Liver (tissue), 9 donors: ENCODE measurements around the gene DCDC1. TPM values are rescaled to one million over a fixed set of nuclear protein-coding genes. Genes with fewer than 3 reads are reported as not detected.

Experiments
- DNase-seq: peaks from one replicate; pipeline ENCODE4 v3.0.0-alpha.2; 2017; ENCODE audit warnings: low spot score
- H3K27ac ChIP-seq, 2 donors: one replicate each; pipeline ENCODE4 v1.7.0; 2013; ENCODE audit warnings: inconsistent platforms in 2 of 2, low read length in 2 of 2, control low read depth in 1 of 2, low read depth in 1 of 2, mild to moderate bottlenecking in 1 of 2
- H3K27me3 ChIP-seq, 4 donors: one replicate each; pipeline versions ENCODE4 v1.6.1 to v1.7.0; 2013; ENCODE audit warnings: low read length in 3 of 4, inconsistent platforms in 1 of 4, mild to moderate bottlenecking in 1 of 4, moderate library complexity in 1 of 4; ENCODE audit not compliant: control insufficient read depth in 4 of 4, insufficient read depth in 4 of 4
- H3K36me3 ChIP-seq, 4 donors: one replicate each; pipeline versions ENCODE4 v1.6.1 to v1.7.0; 2013; ENCODE audit warnings: low read length in 3 of 4, mild to moderate bottlenecking in 3 of 4, low read depth in 1 of 4, moderate library complexity in 1 of 4; ENCODE audit not compliant: control insufficient read depth in 4 of 4, insufficient read depth in 3 of 4
- H3K4me1 ChIP-seq, 4 donors: one replicate each; pipeline versions ENCODE4 v1.6.1 to v1.7.0; 2013; ENCODE audit warnings: low read length in 3 of 4, mild to moderate bottlenecking in 3 of 4, moderate library complexity in 1 of 4; ENCODE audit not compliant: control insufficient read depth in 4 of 4, insufficient read depth in 4 of 4
- H3K4me3 ChIP-seq, 3 donors: one replicate each; pipeline versions ENCODE4 v1.6.1 to v1.7.0; 2013; ENCODE audit warnings: low read length in 3 of 3, control low read depth in 1 of 3, low read depth in 1 of 3, mild to moderate bottlenecking in 1 of 3
- H3K9ac ChIP-seq, 2 donors: one replicate each; pipeline ENCODE4 v1.7.0; 2013; ENCODE audit warnings: low read length in 2 of 2, mild to moderate bottlenecking in 2 of 2, moderate library complexity in 2 of 2, control low read depth in 1 of 2, low read depth in 1 of 2
- H3K9me3 ChIP-seq, 4 donors: one replicate each; pipeline versions ENCODE4 v1.6.1 to v1.7.0; 2013; ENCODE audit warnings: low read length in 3 of 4; ENCODE audit not compliant: control insufficient read depth in 4 of 4
- EGR1 ChIP-seq, 2 donors: IDR thresholded peaks; 2 replicates each; pipeline ENCODE4 v1.6.1; 2016 to 2018; ENCODE audit warnings: antibody characterized with exemption in 2 of 2, low read depth in 2 of 2
- FOXA1 ChIP-seq: IDR thresholded peaks from 2 replicates; pipeline ENCODE4 v1.6.1; 2016; ENCODE audit warnings: antibody characterized with exemption
- FOXA2 ChIP-seq: IDR thresholded peaks from 2 replicates; pipeline ENCODE4 v1.6.1; 2016; ENCODE audit warnings: antibody characterized with exemption
- GABPA ChIP-seq, 2 donors: IDR thresholded peaks in 1 of 2; conservative IDR thresholded peaks in 1 of 2; 2 replicates each; pipeline ENCODE4 v1.6.1; 2016; ENCODE audit warnings: antibody characterized with exemption in 2 of 2, mild to moderate bottlenecking in 1 of 2, moderate library complexity in 1 of 2
- HNF4A ChIP-seq, 2 donors: conservative IDR thresholded peaks; 2 replicates each; pipeline ENCODE4 v1.6.1; 2016; ENCODE audit warnings: antibody characterized with exemption in 2 of 2, mild to moderate bottlenecking in 2 of 2
- HNF4G ChIP-seq: IDR thresholded peaks from 2 replicates; pipeline ENCODE4 v1.6.1; 2016; ENCODE audit warnings: antibody characterized with exemption
- JUND ChIP-seq, 2 donors: IDR thresholded peaks; 2 replicates each; pipeline ENCODE4 v1.6.1; 2016; ENCODE audit warnings: antibody characterized with exemption in 2 of 2
- NR2F2 ChIP-seq: IDR thresholded peaks from 2 replicates; pipeline ENCODE4 v1.6.1; 2016; ENCODE audit warnings: antibody characterized with exemption
- RAD21 ChIP-seq, 2 donors: IDR thresholded peaks; 2 replicates each; pipeline ENCODE4 v1.6.1; 2016; ENCODE audit warnings: antibody characterized with exemption in 2 of 2, mild to moderate bottlenecking in 2 of 2
- RXRA ChIP-seq, 2 donors: IDR thresholded peaks; 2 replicates each; pipeline ENCODE4 v1.6.1; 2017 to 2018; ENCODE audit warnings: antibody characterized with exemption in 2 of 2, mild to moderate bottlenecking in 1 of 2
- SP1 ChIP-seq: IDR thresholded peaks from 2 replicates; pipeline ENCODE4 v1.6.1; 2018; ENCODE audit warnings: antibody characterized with exemption, mild to moderate bottlenecking
- TAF1 ChIP-seq: conservative IDR thresholded peaks from 2 replicates; pipeline ENCODE4 v1.6.1; 2016; ENCODE audit warnings: antibody characterized with exemption, mild to moderate bottlenecking
- YY1 ChIP-seq: IDR thresholded peaks from 2 replicates; pipeline ENCODE4 v1.6.1; 2016; ENCODE audit warnings: antibody characterized with exemption, mild to moderate bottlenecking
- WGBS: extraction: QIAGEN DNeasy Blood & Tissue Kit; methylation state at CpG from one replicate; pipeline ENCODE4 v1.1.7; 2013; 5-methylcytosine and 5-hydroxymethylcytosine counted together
- polyA plus RNA-seq, 2 donors: library from polyadenylated mRNA; stranded (reverse) in 1 of 2; unstranded in 1 of 2; fragments of 200-250 nt in 1 of 2; fragments of >200 nt in 1 of 2; fragmentation: Nextera tagmentation in 1 of 2; extraction: Ambion mirVana in 1 of 2; gene quantifications; one replicate each; pipeline versions ENCODE4 v1.2.1 to v1.2.3, GENCODE V29; 2013 to 2015
- total RNA-seq, 2 donors: library from RNA; depleted of rRNA; stranded (reverse); fragments of >200 nt; gene quantifications; one replicate each; pipeline ENCODE4 v1.2.3, GENCODE V29; 2014
- TF ChIP-seq, protein P1 (sequence below): IDR thresholded peaks from 2 replicates; pipeline ENCODE4 v1.6.1; 2016; ENCODE audit warnings: antibody characterized with exemption, mild to moderate bottlenecking
- TF ChIP-seq, protein P2 (sequence below): IDR thresholded peaks from 2 replicates; pipeline ENCODE4 v1.6.1; 2016; ENCODE audit warnings: antibody characterized with exemption
- TF ChIP-seq, protein P3 (sequence below): IDR thresholded peaks from 2 replicates; pipeline ENCODE4 v1.6.1; 2016; ENCODE audit warnings: antibody characterized with exemption
- TF ChIP-seq, protein P4 (sequence below): IDR thresholded peaks from 2 replicates; pipeline ENCODE4 v1.6.1; 2016; ENCODE audit warnings: antibody characterized with exemption
- TF ChIP-seq, protein P5 (sequence below): fragments of 150-350 bp; IDR thresholded peaks from 2 replicates; pipeline ENCODE4 v1.5.1; 2017; ENCODE audit warnings: improper control_type of control experiment, low read depth, low read length; ENCODE audit not compliant: missing input control
- donor health status: healthy.
- donor health status: healthy.
- donor health status: healthy.
- donor health status: healthy.
- donor health status: healthy.

DCDC1 gene
- total and polyA plus RNA-seq, 4 donors, result 0.38 to 3.5 (median 2.0) TPM

DNA sequence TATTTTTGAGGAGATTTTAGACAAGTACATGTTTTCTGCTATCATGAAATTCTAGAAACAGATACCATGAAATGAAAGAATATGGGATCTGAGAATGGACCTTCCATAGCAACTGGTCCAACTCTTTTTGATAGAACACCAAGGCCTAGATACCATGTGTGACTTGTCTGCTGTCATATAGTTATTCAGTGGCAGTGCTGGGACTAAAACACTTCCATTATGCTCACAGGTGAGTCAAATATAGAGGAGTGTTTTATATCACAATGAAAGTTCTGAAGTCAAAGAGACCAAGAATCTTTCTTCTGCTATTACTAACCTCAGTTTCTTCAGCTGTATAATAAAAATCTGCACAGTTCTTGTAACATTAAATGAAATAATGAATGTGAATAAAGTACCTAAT, 276.9 kb downstream of the DCDC1 start:
- Histone ChIP-seq H3K36me3 (no peaks in the 10 kb centered on the region), H3K4me1 (no peaks in the 10 kb centered on the region), H3K9me3 (peaks cover 3 to 17% (median 6%) of the 10 kb centered on the region in 4 donors), H3K27ac (no peak overlapping the region), H3K9ac (no peak overlapping the region), H3K4me3 (no peak overlapping the region), H3K27me3 (no peaks in the 10 kb centered on the region)
- no peak for DNase-seq
- TF ChIP-seq TAF1 (no peak), HNF4G (no peak), RXRA (IDR thresholded peaks at IDR 0.05) (no peak), FOXA2 (no peak), HNF4A (conservative IDR thresholded peaks at IDR 0.05) (no peak), EGR1 (IDR thresholded peaks at IDR 0.05; ENCODE audit: low read depth in 2 of 2) (no peak), FOXA1 (no peak), RAD21 (IDR thresholded peaks at IDR 0.05) (no peak)
- TF ChIP-seq, protein P1, sequence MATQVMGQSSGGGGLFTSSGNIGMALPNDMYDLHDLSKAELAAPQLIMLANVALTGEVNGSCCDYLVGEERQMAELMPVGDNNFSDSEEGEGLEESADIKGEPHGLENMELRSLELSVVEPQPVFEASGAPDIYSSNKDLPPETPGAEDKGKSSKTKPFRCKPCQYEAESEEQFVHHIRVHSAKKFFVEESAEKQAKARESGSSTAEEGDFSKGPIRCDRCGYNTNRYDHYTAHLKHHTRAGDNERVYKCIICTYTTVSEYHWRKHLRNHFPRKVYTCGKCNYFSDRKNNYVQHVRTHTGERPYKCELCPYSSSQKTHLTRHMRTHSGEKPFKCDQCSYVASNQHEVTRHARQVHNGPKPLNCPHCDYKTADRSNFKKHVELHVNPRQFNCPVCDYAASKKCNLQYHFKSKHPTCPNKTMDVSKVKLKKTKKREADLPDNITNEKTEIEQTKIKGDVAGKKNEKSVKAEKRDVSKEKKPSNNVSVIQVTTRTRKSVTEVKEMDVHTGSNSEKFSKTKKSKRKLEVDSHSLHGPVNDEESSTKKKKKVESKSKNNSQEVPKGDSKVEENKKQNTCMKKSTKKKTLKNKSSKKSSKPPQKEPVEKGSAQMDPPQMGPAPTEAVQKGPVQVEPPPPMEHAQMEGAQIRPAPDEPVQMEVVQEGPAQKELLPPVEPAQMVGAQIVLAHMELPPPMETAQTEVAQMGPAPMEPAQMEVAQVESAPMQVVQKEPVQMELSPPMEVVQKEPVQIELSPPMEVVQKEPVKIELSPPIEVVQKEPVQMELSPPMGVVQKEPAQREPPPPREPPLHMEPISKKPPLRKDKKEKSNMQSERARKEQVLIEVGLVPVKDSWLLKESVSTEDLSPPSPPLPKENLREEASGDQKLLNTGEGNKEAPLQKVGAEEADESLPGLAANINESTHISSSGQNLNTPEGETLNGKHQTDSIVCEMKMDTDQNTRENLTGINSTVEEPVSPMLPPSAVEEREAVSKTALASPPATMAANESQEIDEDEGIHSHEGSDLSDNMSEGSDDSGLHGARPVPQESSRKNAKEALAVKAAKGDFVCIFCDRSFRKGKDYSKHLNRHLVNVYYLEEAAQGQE, result no peak

DNA sequence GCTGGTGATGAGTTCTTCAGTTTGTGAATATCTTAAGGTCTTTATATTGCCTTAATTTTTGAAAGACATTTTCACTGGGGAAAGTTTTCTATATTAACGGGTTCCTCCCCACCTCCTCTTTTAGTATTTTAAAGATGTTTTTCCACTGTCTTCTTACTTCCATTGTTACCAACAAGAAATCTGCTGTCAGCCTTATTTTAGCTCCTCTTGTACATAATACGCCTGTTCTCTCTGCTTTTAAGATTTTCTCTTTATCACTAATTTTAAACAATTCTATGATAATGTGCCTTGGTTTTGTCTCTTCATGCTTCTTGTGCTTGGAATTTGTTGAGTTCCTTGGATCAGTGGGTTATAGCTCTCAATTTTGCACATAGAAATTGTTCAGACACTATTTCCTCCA, 280.4 kb downstream of the DCDC1 start:
- Histone ChIP-seq H3K27ac (no peak overlapping the region), H3K9me3 (peaks cover 3 to 17% (median 6%) of the 10 kb centered on the region in 4 donors), H3K4me3 (no peak overlapping the region), H3K36me3 (no peaks in the 10 kb centered on the region), H3K27me3 (no peaks in the 10 kb centered on the region), H3K9ac (no peak overlapping the region), H3K4me1 (no peaks in the 10 kb centered on the region)
- TF ChIP-seq, protein P2, sequence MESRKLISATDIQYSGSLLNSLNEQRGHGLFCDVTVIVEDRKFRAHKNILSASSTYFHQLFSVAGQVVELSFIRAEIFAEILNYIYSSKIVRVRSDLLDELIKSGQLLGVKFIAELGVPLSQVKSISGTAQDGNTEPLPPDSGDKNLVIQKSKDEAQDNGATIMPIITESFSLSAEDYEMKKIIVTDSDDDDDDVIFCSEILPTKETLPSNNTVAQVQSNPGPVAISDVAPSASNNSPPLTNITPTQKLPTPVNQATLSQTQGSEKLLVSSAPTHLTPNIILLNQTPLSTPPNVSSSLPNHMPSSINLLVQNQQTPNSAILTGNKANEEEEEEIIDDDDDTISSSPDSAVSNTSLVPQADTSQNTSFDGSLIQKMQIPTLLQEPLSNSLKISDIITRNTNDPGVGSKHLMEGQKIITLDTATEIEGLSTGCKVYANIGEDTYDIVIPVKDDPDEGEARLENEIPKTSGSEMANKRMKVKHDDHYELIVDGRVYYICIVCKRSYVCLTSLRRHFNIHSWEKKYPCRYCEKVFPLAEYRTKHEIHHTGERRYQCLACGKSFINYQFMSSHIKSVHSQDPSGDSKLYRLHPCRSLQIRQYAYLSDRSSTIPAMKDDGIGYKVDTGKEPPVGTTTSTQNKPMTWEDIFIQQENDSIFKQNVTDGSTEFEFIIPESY, result no peak
- TF ChIP-seq RAD21 (IDR thresholded peaks at IDR 0.05), result no peak
- no peak for TF ChIP-seq NR2F2
- no peak for TF ChIP-seq EGR1 (IDR thresholded peaks at IDR 0.05; ENCODE audit: low read depth in 2 of 2)
- no peak for TF ChIP-seq HNF4A (conservative IDR thresholded peaks at IDR 0.05)
- no peak for TF ChIP-seq RXRA (IDR thresholded peaks at IDR 0.05)
- no peak for TF ChIP-seq YY1
- TF ChIP-seq, protein P3, sequence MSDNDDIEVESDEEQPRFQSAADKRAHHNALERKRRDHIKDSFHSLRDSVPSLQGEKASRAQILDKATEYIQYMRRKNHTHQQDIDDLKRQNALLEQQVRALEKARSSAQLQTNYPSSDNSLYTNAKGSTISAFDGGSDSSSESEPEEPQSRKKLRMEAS, result no peak
- TF ChIP-seq SP1, result no peak
- TF ChIP-seq, protein P4, sequence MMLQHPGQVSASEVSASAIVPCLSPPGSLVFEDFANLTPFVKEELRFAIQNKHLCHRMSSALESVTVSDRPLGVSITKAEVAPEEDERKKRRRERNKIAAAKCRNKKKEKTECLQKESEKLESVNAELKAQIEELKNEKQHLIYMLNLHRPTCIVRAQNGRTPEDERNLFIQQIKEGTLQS, result no peak
- no peak for TF ChIP-seq FOXA2
- TF ChIP-seq, protein P5, sequence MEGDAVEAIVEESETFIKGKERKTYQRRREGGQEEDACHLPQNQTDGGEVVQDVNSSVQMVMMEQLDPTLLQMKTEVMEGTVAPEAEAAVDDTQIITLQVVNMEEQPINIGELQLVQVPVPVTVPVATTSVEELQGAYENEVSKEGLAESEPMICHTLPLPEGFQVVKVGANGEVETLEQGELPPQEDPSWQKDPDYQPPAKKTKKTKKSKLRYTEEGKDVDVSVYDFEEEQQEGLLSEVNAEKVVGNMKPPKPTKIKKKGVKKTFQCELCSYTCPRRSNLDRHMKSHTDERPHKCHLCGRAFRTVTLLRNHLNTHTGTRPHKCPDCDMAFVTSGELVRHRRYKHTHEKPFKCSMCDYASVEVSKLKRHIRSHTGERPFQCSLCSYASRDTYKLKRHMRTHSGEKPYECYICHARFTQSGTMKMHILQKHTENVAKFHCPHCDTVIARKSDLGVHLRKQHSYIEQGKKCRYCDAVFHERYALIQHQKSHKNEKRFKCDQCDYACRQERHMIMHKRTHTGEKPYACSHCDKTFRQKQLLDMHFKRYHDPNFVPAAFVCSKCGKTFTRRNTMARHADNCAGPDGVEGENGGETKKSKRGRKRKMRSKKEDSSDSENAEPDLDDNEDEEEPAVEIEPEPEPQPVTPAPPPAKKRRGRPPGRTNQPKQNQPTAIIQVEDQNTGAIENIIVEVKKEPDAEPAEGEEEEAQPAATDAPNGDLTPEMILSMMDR, result no peak
- no peak for TF ChIP-seq FOXA1
- no peak for TF ChIP-seq TAF1
- TF ChIP-seq, protein P1, result no peak
- no peak for TF ChIP-seq GABPA (IDR thresholded peaks at IDR 0.05 in 1 of 2, conservative IDR thresholded peaks at IDR 0.05 in 1 of 2)
- no peak for TF ChIP-seq JUND (IDR thresholded peaks at IDR 0.05)
- no peak for TF ChIP-seq HNF4G
- WGBS, result 90% methylated on average over 2 of the region's 2 CpGs
- DNase-seq, result no peak
